A673 (cell line): ENCODE results near the gene SIK2. TPM values are rescaled to one million over a fixed set of nuclear protein-coding genes. Genes with fewer than 3 reads are reported as not detected.

Source experiments
- BruUV-seq: library from RNA; stranded (reverse); fragments of 400-500 nt; replicated peaks from 2 replicates; lab custom pipeline; 2021; lab: Mats Ljungman, UMichigan
- CTCF ChIA-PET: fragments of 300-600 bp; sonication (Branson Sonifier 250); formaldehyde crosslinking; loops from one replicate; lab custom pipeline; 2022; ENCODE audit warnings: antibody characterized with exemption; lab: Charles Lee
- POLR2A ChIA-PET: fragments of 300-600 bp; sonication (Branson Sonifier 250); formaldehyde crosslinking; loops from one replicate; lab custom pipeline; 2022; ENCODE audit warnings: antibody characterized with exemption; ENCODE audit not compliant: low non-redundant PET; lab: Charles Lee
- DNase-seq: peaks from one replicate; pipeline ENCODE4 v3.0.0-alpha.2; 2015; ENCODE audit warnings: low spot score
- H3K27ac ChIP-seq: fragments of 200-600 bp; sonication (generic); 2 replicates; pipeline ENCODE4 v1.5.1; 2016; ENCODE audit warnings: mixed run types, low read depth, mild to moderate bottlenecking, mixed read lengths, antibody characterized with exemption, low read length; ENCODE audit not compliant: poor library complexity, severe bottlenecking
- H3K27me3 ChIP-seq: fragments of 200-600 bp; sonication (generic); replicated peaks from 2 replicates; pipeline ENCODE4 v1.6.1; 2017; ENCODE audit warnings: mixed run types, low read depth, mild to moderate bottlenecking, mixed read lengths, antibody characterized with exemption, low read length; ENCODE audit not compliant: insufficient read depth, poor library complexity
- H3K36me3 ChIP-seq: fragments of 200-600 bp; sonication (generic); 2 replicates; pipeline ENCODE4 v1.6.1; 2016; ENCODE audit warnings: mixed run types, mild to moderate bottlenecking, mixed read lengths, antibody characterized with exemption, low read length; ENCODE audit not compliant: insufficient read depth, poor library complexity, severe bottlenecking
- H3K4me1 ChIP-seq: fragments of 200-600 bp; sonication (generic); 2 replicates; pipeline ENCODE4 v1.6.1; 2017; ENCODE audit warnings: mixed run types, mild to moderate bottlenecking, mixed read lengths, antibody characterized with exemption, low read length; ENCODE audit not compliant: insufficient read depth, poor library complexity, severe bottlenecking
- H3K4me3 ChIP-seq: fragments of 200-600 bp; sonication (generic); 2 replicates; pipeline ENCODE4 v1.5.1; 2016; ENCODE audit warnings: low read depth, mixed run types, mild to moderate bottlenecking, mixed read lengths, low read length; ENCODE audit not compliant: poor library complexity, severe bottlenecking
- H3K9me3 ChIP-seq: fragments of 200-600 bp; sonication (generic); 2 replicates; pipeline ENCODE4 v1.6.1; 2016; ENCODE audit warnings: mixed run types, low read depth, mild to moderate bottlenecking, mixed read lengths, antibody characterized with exemption, low read length; ENCODE audit not compliant: poor library complexity, severe bottlenecking
- EZH2 ChIP-seq: fragments of 200-600 bp; sonication (generic); IDR thresholded peaks from 2 replicates; pipeline ENCODE4 v1.6.1; 2017; ENCODE audit warnings: borderline replicate concordance, low read depth, mild to moderate bottlenecking, mixed read lengths, antibody characterized with exemption, low read length; ENCODE audit not compliant: poor library complexity, severe bottlenecking
- intact Hi-C: fragments of 100-400 bp; cut with micrococcal nuclease; formaldehyde crosslinking; loops from one replicate; pipeline ENCODE4 v1.10.0; 2022; ENCODE audit not compliant: unreplicated experiment
- total RNA-seq: library from RNA; stranded (reverse); gene quantifications from 2 replicates; pipeline ENCODE4 v1.2.3, GENCODE V29; 2021
- TF ChIP-seq, protein P1 (sequence below): fragments of 300-800, 200-600 bp; sonication (generic); conservative IDR thresholded peaks from 2 replicates; pipeline ENCODE4 v1.5.1; 2017; ENCODE audit warnings: low read depth, mild to moderate bottlenecking, antibody characterized with exemption, low read length, moderate library complexity, mixed read lengths

SIK2 gene
- total RNA-seq, 1 experiment from 2014 or later = 18.7 TPM

DNA sequence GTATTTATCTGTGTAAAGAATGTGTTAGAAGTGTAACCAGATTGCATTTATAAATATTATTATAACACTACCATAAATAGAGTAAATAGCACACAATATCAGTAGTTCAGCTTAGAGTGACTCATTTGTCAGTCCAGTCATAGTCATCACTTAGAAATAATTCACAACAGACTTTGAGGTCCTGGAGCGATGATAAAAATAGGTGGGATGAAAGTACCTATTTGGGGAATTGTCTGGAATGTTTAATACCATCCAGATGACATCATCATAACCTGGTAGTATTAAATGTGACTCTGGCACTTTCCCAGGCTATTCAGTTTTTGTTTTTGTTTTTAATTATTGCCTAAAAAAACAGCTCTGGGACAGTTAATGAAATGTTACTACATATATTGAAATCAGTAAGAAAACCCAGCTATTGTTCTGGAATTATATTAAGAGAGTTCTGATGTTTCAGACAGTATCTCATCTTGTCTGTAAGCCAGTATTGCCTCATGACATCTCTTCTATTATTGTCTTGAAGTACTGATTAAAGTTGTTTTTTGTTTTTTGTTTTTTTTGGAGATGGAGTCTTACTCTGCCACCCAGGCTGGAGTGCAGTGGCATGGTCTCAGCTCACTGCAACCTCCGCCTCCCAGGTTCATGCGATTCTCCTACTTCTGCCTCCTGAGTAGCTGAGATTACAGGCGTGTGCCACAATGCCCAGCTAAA, 74.8 kb downstream of the SIK2 start:
- POLR2A ChIA-PET = interaction anchor here (0.6 kb wide), 1 partner anchor 1197 kb away, joined by 3 read pairs; no protein-coding TSS in a partner anchor
- no peak for DNase-seq
- BruUV-seq = no TSS peak
- H3K4me3 ChIP-seq = no peak overlapping the region
- CTCF ChIA-PET = no interaction called here
- intact Hi-C loops = no loop called here
- H3K36me3 ChIP-seq = no peaks in the 10 kb centered on the region
- no peaks in the 10 kb centered on the region for H3K4me1 ChIP-seq
- H3K9me3 ChIP-seq = no peaks in the 10 kb centered on the region
- H3K27me3 ChIP-seq = no peaks in the 10 kb centered on the region
- TF ChIP-seq, protein P1, sequence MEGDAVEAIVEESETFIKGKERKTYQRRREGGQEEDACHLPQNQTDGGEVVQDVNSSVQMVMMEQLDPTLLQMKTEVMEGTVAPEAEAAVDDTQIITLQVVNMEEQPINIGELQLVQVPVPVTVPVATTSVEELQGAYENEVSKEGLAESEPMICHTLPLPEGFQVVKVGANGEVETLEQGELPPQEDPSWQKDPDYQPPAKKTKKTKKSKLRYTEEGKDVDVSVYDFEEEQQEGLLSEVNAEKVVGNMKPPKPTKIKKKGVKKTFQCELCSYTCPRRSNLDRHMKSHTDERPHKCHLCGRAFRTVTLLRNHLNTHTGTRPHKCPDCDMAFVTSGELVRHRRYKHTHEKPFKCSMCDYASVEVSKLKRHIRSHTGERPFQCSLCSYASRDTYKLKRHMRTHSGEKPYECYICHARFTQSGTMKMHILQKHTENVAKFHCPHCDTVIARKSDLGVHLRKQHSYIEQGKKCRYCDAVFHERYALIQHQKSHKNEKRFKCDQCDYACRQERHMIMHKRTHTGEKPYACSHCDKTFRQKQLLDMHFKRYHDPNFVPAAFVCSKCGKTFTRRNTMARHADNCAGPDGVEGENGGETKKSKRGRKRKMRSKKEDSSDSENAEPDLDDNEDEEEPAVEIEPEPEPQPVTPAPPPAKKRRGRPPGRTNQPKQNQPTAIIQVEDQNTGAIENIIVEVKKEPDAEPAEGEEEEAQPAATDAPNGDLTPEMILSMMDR = no peak
- no peak for TF ChIP-seq EZH2
- H3K27ac ChIP-seq = no peak overlapping the region

DNA sequence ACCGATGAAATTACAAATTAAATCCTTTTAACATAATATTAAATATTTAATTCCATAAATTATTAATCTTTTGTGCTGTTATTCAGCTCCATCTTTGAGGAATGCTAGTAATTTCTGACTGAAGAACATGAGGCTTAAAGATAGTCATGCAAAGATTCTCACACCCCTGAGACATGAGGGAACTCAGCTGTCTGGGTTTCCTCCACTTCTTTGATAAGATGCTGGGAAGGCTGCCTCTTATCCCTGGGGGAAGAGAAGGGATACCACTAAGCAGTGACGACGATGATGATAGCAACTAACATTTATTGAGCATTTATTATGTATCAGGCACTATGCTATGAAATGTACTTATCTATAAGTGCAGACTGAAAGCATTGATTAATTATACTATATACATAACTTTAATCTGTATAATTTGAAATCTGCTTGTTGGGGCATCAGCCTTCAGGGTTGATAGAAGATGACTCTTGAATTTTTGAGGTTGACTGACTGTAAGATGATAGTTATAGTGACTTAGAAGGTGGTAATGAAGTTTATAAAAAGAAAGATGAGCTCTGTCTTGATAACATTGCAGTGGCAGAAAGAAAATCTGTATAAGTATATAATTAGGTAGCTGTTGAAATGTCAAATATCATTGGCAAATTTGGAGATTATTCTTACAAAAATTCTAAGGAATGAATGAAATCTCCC, 78.4 kb downstream of the SIK2 start:
- ChIA-PET CTCF (interaction anchor here (0.6 kb wide), 1 partner anchor 54 kb away, joined by 3 read pairs; no protein-coding TSS in a partner anchor), POLR2A (interaction anchor here (0.6 kb wide), 1 partner anchor 1361 kb away, joined by 3 read pairs; no protein-coding TSS in a partner anchor)
- intact Hi-C loops = no loop called here
- no peak overlapping the region for H3K27ac ChIP-seq
- H3K9me3 ChIP-seq = no peaks in the 10 kb centered on the region
- DNase-seq = no peak
- TF ChIP-seq EZH2 = no peak
- TF ChIP-seq, protein P1 = no peak
- H3K4me3 ChIP-seq = no peak overlapping the region
- no peaks in the 10 kb centered on the region for H3K4me1 ChIP-seq
- H3K36me3 ChIP-seq = no peaks in the 10 kb centered on the region
- BruUV-seq = no TSS peak
- H3K27me3 ChIP-seq = no peaks in the 10 kb centered on the region

DNA sequence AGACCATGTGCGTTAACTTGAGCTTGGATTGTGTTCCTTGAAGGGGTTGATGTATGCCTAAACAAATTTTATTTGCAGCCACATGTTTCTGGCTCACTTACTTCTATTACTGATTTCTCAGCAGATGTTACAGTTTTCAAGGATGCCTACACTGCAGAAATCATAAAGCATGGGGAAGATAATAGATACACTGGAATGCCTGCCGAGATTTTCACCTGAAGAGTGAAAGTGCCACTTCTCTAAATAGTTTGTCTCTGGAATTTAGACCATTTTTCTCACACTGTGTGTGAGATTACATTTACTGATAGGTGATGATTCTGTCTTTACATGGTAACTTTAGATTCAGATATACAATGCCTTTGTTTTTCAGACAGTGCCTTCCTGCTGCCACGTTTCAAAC, 81.6 kb downstream of the SIK2 start:
- DNase-seq = no peak
- Histone ChIP-seq H3K4me1 (no peaks in the 10 kb centered on the region), H3K36me3 (peaks cover 7% of the 10 kb centered on the region), H3K27me3 (no peaks in the 10 kb centered on the region), H3K4me3 (no peak overlapping the region), H3K9me3 (no peaks in the 10 kb centered on the region), H3K27ac (no peak overlapping the region)
- CTCF ChIA-PET = no interaction called here
- POLR2A ChIA-PET = no interaction called here
- TF ChIP-seq, protein P1 = no peak
- TF ChIP-seq EZH2 = no peak
- intact Hi-C loops = no loop called here
- no TSS peak for BruUV-seq
